ENCODE results near the gene ARID5B. TPM values are rescaled to one million over a fixed set of nuclear protein-coding genes. Genes with fewer than 3 reads are reported as not detected.

ARID5B gene
- total and polyA plus RNA-seq, 2 experiments from 2014 or later, result 53.2 to 55.0 TPM

- no peaks in the 10 kb centered on the region for H3K36me3 ChIP-seq (replicated peaks; ENCODE audit: insufficient read depth, low read depth)
- H3K4me3 ChIP-seq, result peak overlapping the region; percentile 70
- H3K9me3 ChIP-seq (ENCODE audit: low read depth), result no peaks in the 10 kb centered on the region
- TF ChIP-seq EZH2 (IDR thresholded peaks at IDR 0.05; ENCODE audit: borderline replicate concordance) (no peak), EZH2phosphoT487 (IDR thresholded peaks at IDR 0.05; ENCODE audit: low read depth, severe bottlenecking, unreplicated experiment) (no peak), CTCF (IDR thresholded peaks at IDR 0.05; ENCODE audit: poor library complexity) (no peak)
- WGBS (ENCODE audit: low lambda C conversion rate, missing lambda C conversion rate), result 2% methylated on average over 23 of the region's 25 CpGs
- H3K4me2 ChIP-seq, result peak overlapping the region; percentile 90
- peak overlapping the region; percentile 99 for H3K27ac ChIP-seq
- no peaks in the 10 kb centered on the region for H3K9me2 ChIP-seq (replicated peaks; ENCODE audit: insufficient read depth)
- no peaks in the 10 kb centered on the region for H3K27me3 ChIP-seq
- peaks cover 33% of the 10 kb centered on the region for H3K79me2 ChIP-seq
- peaks cover 29% of the 10 kb centered on the region for H3K4me1 ChIP-seq (ENCODE audit: insufficient read depth)
- peak; percentile 66 for DNase-seq (ENCODE audit: low spot score)
- no peaks in the 10 kb centered on the region for H4K20me1 ChIP-seq (ENCODE audit: insufficient read depth, poor library complexity, severe bottlenecking)
- H2AFZ ChIP-seq, result peak overlapping the region; percentile 100
Observed at GRCh38 chr10:61899997-61900828, 1.3 kb upstream of the ARID5B start.

GRCh38 chr10:61901829-61902444 lies 438 bp downstream of the ARID5B start:
- peak overlapping the region; percentile 99 for H3K27ac ChIP-seq
- peak overlapping the region; percentile 90 for H3K4me2 ChIP-seq
- peaks cover 29% of the 10 kb centered on the region for H3K4me1 ChIP-seq (ENCODE audit: insufficient read depth)
- WGBS (ENCODE audit: low lambda C conversion rate, missing lambda C conversion rate), result under 1% methylated on average over 14 of the region's 14 CpGs
- peaks cover 51% of the 10 kb centered on the region for H3K79me2 ChIP-seq
- no peaks in the 10 kb centered on the region for H3K9me2 ChIP-seq (replicated peaks; ENCODE audit: insufficient read depth)
- peak; percentile 28 for DNase-seq (ENCODE audit: low spot score)
- no peaks in the 10 kb centered on the region for H3K36me3 ChIP-seq (replicated peaks; ENCODE audit: insufficient read depth, low read depth)
- H3K4me3 ChIP-seq, result peak overlapping the region; percentile 70
- H2AFZ ChIP-seq, result peak overlapping the region; percentile 100
- no peaks in the 10 kb centered on the region for H3K9me3 ChIP-seq (ENCODE audit: low read depth)
- no peak for TF ChIP-seq EZH2 (IDR thresholded peaks at IDR 0.05; ENCODE audit: borderline replicate concordance)
- TF ChIP-seq CTCF (IDR thresholded peaks at IDR 0.05; ENCODE audit: poor library complexity), result no peak
- no peak for TF ChIP-seq EZH2phosphoT487 (IDR thresholded peaks at IDR 0.05; ENCODE audit: low read depth, severe bottlenecking, unreplicated experiment)
- no peaks in the 10 kb centered on the region for H4K20me1 ChIP-seq (ENCODE audit: insufficient read depth, poor library complexity, severe bottlenecking)
- H3K27me3 ChIP-seq, result no peaks in the 10 kb centered on the region

- no peaks in the 10 kb centered on the region for H3K9me2 ChIP-seq (replicated peaks; ENCODE audit: insufficient read depth)
- no peaks in the 10 kb centered on the region for H3K27me3 ChIP-seq
- H3K4me1 ChIP-seq (ENCODE audit: insufficient read depth), result peaks cover 22% of the 10 kb centered on the region
- peak overlapping the region; percentile 70 for H3K4me3 ChIP-seq
- WGBS (ENCODE audit: low lambda C conversion rate, missing lambda C conversion rate), result under 1% methylated on average over 23 of the region's 25 CpGs
- peaks cover 57% of the 10 kb centered on the region for H3K79me2 ChIP-seq
- peak overlapping the region; percentile 99 for H3K27ac ChIP-seq
- DNase-seq (ENCODE audit: low spot score), result peak; percentile 68
- H4K20me1 ChIP-seq (ENCODE audit: insufficient read depth, poor library complexity, severe bottlenecking), result peaks cover 3% of the 10 kb centered on the region
- peak overlapping the region; percentile 90 for H3K4me2 ChIP-seq
- H2AFZ ChIP-seq, result peak overlapping the region; percentile 56
- TF ChIP-seq CTCF (IDR thresholded peaks at IDR 0.05; ENCODE audit: poor library complexity), result peak; percentile 27
- TF ChIP-seq EZH2 (IDR thresholded peaks at IDR 0.05; ENCODE audit: borderline replicate concordance), result no peak
- H3K36me3 ChIP-seq (replicated peaks; ENCODE audit: insufficient read depth, low read depth), result no peaks in the 10 kb centered on the region
- H3K9me3 ChIP-seq (ENCODE audit: low read depth), result no peaks in the 10 kb centered on the region
Observed at GRCh38 chr10:61902445-61903220, 1.1 kb downstream of the ARID5B start.
